ENCODE measurements around the gene COL6A2.

DNA sequence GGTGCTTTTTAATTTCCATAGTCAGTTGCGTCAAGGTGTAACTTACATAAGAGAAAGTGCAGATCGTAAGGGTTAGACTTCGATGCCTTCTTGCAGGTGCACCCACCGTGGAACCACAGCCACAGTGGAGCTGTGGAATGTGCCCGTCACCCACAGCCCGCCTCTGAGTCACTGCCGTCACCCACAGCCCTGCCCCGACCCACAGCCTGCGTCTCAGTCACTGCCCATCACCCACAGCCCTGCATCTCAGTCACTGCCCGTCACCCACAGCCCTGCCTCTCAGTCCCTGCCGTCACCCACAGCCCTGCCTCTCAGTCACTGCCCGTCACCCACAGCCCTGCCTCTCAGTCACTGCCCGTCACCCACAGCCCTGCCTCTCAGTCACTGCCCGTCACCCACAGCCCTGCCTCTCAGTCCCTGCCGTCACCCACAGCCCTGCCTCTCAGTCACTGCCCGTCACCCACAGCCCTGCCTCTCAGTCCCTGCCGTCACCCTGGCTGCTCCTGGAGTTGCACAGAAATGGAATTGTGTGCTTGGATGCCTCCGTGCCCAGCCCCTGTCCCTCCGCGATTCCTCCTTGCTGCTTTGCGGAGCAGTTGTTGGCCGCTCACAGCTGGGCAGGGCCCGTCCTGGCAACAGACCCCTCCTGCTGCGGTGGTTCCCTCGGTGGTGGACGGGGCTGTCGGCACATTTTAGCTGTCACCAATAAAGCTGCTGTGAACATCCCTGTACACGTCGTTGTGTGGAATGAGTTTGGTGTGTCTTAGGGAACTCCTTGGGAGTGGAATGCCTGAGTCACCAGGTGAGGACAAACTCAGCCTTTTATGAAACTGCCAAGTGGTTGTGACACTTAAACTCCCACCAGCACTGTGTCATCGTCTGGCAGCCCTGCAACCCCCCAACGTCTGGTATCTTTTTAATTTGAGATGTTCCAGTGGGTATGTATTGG is 44.9 kb upstream of the COL6A2 start:
- TF ChIP-seq CTCF (IDR thresholded peaks at IDR 0.05), result no peak
- no peak for TF ChIP-seq POLR2AphosphoS5 (IDR thresholded peaks at IDR 0.05)
